HG03432 (cell line): ENCODE measurements around the gene TLR10.

Experiments
- ATAC-seq: cut with Tn5 transposase; IDR thresholded peaks from one replicate; pipeline ENCODE4 v1.9.1; 2021; ENCODE audit warnings: mild to moderate bottlenecking, moderate library complexity; ENCODE audit not compliant: unreplicated experiment

Gene TLR10

DNA sequence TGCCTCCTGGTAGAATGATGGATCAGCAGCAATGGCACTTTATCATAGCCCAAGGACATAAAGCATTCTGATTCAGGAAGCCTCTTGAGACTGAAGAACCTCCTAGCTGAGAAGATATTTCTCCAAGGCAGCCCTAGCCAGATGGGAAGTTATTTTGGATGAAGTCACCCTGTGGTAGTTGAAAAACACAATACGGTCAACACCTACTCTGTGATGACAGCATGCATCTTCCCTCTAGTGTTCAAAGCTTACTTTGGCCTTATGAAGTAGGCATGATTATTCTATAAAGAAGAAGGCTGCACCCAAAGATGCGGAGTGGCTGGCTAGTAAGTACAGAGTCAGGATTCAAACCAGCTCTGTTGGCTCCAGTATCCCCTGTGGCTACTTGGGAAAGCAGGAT is 47.9 kb downstream of the TLR10 start:
- ATAC-seq = no peak

DNA sequence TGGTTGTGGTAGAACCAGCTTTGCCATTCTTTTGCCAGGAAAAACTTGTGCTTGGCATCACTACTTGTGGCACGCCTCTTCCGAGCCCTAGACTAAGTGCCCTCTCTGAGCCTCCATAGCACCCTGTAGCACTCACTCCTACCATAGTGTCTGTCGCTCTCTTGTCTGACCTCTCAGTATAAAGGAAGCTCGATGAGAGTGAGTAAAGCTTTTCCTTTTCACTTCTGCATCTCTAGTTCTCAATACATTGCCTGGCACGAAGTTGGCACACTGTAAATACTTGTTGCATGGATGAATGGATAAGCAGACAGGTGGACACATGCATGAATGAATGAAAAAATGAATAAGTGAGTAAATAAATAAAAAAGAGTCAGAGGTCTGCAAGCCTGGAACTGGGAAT is 48.3 kb downstream of the TLR10 start:
- no peak for ATAC-seq

DNA sequence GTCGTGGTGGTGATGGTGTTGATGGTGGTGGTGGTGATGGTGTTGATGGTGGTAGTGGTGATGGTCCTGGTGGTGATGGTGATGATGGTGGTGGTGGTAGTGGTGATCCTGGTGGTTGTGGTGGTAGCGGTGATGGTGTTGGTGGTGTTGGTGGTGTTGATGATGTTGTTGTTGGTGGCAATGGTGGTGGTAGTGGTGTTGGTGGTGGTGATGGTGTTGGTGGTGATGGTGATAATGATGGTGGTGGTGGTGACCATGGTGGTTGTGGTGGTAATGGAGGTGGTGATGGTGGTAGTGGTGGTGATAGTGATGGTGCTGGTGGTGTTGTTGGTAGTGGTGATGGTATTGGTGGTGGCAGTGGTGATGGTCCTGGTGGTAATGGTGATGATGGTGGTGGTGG is 49.1 kb downstream of the TLR10 start:
- ATAC-seq = no peak

DNA sequence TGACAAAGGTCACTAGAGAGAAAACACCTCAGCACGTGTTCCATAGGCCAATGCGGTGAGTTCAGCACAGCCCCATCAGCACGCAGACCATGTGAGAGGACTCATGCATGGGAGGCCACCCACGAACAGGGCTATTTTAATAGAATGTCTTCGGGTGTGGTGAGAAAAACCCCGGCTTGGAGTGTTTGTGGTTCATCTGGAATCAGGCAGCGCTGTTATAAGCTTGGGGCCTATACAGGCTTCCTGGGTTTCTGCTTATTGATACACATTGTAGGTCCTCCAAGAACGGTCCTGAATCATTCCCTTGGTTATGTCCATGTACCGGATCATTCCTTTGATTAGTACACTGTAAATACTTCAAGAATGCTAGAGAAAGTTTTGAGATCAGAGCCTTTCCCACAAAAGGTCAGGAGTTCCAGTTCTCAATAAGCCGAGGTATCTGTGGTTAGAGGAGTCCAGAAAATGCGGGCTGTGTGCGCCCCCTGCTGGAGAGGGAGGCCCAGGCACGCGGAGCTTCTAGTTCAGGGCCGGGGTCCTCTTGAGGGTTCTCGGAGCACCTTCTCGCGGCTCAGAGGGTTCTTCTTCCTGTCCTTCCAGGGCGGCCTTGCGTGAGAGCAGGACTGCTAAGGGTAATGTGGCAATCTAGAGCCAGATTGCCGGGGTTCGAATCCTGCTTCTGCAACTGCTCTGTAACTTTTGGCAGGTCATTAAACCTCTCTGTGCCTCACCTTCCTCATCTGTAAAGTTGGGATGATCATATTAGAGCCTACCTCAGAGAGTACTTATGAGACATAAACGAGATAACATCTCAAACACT is 51.8 kb downstream of the TLR10 start:
- peak; percentile 91 for ATAC-seq

DNA sequence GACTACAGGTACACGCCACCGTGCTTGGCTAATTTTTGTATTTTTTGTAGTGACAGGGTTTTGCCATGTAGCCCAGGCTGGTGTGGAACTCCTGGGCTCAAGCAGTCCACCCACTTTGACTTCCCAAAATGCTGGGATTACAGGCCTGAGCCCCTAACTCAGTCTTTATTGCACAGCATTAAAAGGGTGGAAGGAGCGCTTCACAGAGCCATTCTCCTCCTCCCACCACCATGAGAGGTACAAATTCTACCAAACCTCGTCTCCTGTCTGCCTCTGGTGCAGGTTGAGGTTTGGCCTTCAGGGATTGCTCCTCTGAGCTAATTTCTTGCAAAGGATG is 52.3 kb downstream of the TLR10 start:
- no peak for ATAC-seq

DNA sequence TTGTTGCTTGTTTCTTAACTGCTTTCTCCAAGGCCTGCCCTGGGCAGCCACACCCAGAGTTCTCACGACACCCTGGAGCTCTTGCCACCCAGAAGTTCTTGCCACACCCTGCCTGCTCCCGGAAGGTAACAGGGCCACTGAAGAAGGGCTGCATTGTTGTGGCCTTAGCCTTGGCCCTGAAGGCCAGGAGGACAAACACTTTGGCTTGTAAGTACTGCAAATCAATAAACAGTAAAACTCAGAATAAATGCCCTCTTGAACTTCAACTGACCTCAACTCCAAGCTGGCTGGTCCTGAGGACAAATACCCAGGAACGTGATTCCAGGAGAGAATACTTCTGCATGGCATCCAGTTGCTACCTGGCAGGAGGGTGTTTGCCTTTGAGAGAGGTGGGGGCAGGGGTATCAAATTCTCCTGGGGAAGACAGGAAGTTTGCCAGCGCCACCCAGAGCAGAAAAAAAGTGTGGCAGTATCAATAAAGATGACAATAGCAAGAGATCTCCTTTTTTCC is 54.1 kb downstream of the TLR10 start:
- no peak for ATAC-seq

DNA sequence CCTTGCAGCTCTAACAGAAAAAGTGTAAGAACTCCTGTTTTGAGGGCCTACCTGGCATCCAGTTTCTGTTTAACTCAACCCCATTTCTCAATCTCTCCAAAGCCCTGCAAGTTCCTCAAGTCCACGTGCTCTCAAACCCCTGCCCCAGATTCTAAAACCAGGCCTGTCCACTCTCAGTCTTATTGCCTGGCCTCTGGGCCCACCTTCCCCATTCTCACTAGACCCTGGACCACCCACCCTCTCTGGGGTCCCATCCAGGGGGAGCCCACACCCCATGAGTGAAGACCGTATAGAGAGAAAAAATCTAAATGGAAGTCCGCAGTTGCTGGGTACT is 58.3 kb downstream of the TLR10 start:
- no peak for ATAC-seq

DNA sequence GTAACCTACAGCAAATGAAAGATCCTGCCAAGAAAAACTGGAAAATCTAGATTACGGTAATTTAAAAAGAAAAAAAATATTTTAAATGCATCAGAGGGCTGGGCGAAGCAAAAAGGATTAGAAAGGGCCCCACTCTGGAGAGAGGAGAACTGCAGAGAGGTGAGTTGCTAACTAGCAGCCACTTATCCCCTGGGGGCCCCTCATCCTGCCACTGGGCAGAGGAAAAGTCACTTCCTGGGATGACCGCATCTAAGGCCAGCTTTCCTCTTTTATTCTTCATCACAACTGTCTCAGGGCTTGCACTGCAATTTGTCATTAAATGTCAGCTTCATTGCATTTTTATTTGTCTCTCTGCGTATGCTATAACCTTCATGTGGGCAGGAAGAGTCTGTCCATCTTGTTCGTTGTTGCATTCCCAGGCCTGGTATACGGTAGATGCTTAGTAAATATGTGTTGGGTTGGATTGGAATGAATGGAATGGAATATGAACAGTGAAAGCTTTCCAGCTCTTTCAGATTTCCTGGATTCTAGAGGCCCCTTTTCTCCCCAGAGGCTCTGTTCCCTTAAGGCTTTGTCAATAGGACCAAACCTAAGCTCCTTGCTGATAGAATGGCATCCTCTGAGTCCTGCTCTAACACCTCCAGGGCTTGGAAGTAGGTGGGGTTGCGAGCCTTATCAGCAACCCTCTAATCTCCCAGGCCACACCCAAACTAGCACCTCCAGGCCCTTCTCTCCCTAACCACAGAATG is 58.9 kb downstream of the TLR10 start:
- ATAC-seq = no peak

DNA sequence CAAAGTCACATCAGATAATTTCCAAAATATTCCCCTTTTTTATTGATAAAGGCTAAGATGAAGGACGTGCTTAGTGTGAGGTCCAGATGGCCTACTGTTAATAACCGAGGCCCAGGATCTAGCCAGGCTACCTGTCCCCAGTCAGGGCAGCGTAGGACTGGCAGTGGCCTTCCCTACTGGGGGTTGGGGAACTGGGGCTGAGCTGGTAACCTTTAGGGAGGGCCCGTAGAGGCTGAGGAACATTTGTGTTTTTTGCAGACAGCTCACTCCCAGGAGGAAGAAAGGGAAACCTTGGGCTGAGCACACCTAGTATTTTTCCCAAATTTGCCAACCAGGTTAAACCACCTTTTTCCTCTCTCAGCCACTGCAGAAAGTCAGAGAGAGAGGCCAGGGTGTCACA is 59.7 kb downstream of the TLR10 start:
- ATAC-seq = no peak
